Measurements from ENCODE around the gene CYP4B1. TPM values are rescaled to one million over a fixed set of nuclear protein-coding genes. Genes with fewer than 3 reads are reported as not detected.

Gene CYP4B1
- total RNA-seq (2022) (not detected in 2 replicates), Bru-seq, nascent RNA (percentile 16 among the genes with signal in this experiment), BruChase-seq, experiment 1, labeled RNA remaining after a 2-hour chase (percentile 11 among the genes with signal in this experiment), BruChase-seq, experiment 2, labeled RNA remaining after a 6-hour chase (percentile 10 among the genes with signal in this experiment)
- long read RNA-seq: 0 reads

DNA sequence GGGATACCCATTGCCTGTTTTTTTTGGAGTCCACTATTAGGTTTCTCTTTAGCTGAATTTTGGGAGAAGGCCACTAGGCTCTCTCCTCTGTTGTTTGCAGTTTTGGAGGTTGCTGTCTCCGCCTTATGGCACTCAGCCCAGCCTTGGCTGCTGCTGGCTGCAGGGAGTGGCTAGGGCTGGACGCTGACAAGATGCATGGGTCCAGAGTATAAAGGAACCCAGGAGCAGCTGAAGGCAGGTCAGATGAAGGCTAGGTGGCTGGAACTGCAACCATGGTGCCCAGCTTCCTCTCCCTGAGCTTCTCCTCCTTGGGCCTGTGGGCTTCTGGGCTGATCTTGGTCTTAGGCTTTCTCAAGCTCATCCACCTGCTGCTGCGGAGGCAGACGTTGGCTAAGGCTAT lies at the start of gene CYP4B1:
TSS of gene CYP4B1 (plus strand) at position 237 of the 400 bp plus-strand sequence. CDS start at position 273, 36 bp downstream.
- intact Hi-C loops (cut with micrococcal nuclease; ENCODE audit: unreplicated experiment): no loop called here
- Histone ChIP-seq H3K27me3 (replicated peaks; ENCODE audit: control insufficient read depth, insufficient read depth, low read length) (no peaks in the 10 kb centered on the region), H3K36me3 (ENCODE audit: control insufficient read depth, insufficient read depth, low read length) (no peaks in the 10 kb centered on the region), H3K9me3 (no peaks in the 10 kb centered on the region), H3K4me1 (no peaks in the 10 kb centered on the region), H3K4me3 (ENCODE audit: low read depth, low read length) (no peak within 1 kb of the TSS)
- H3K27me3 Mint-ChIP-seq (ENCODE audit: insufficient read depth, unreplicated experiment): peaks cover 2% of the 10 kb centered on the region
- no TSS peak for BruUV-seq (replicated peaks)
- DNase-seq: no peak
- peaks cover 9% of the 10 kb centered on the region for H3K9me3 Mint-ChIP-seq (ENCODE audit: unreplicated experiment)
- POLR2A ChIA-PET: no interaction called here
- H3K4me3 Mint-ChIP-seq (ENCODE audit: unreplicated experiment): no peak within 1 kb of the TSS
- CTCF ChIA-PET: no interaction called here
- TF ChIP-seq, protein P1, sequence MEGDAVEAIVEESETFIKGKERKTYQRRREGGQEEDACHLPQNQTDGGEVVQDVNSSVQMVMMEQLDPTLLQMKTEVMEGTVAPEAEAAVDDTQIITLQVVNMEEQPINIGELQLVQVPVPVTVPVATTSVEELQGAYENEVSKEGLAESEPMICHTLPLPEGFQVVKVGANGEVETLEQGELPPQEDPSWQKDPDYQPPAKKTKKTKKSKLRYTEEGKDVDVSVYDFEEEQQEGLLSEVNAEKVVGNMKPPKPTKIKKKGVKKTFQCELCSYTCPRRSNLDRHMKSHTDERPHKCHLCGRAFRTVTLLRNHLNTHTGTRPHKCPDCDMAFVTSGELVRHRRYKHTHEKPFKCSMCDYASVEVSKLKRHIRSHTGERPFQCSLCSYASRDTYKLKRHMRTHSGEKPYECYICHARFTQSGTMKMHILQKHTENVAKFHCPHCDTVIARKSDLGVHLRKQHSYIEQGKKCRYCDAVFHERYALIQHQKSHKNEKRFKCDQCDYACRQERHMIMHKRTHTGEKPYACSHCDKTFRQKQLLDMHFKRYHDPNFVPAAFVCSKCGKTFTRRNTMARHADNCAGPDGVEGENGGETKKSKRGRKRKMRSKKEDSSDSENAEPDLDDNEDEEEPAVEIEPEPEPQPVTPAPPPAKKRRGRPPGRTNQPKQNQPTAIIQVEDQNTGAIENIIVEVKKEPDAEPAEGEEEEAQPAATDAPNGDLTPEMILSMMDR (IDR thresholded peaks at IDR 0.05; ENCODE audit: insufficient read depth in 1 of 2, low read depth in 1 of 2, low read length in 1 of 2, severe bottlenecking in 1 of 2, unreplicated experiment in 1 of 2): no peak
- H3K4me1 Mint-ChIP-seq (ENCODE audit: low read depth, unreplicated experiment): no peaks in the 10 kb centered on the region
- no peak within 1 kb of the TSS for H3K27ac Mint-ChIP-seq (ENCODE audit: unreplicated experiment)
- no peaks in the 10 kb centered on the region for H3K36me3 Mint-ChIP-seq (ENCODE audit: insufficient read depth, unreplicated experiment)

DNA sequence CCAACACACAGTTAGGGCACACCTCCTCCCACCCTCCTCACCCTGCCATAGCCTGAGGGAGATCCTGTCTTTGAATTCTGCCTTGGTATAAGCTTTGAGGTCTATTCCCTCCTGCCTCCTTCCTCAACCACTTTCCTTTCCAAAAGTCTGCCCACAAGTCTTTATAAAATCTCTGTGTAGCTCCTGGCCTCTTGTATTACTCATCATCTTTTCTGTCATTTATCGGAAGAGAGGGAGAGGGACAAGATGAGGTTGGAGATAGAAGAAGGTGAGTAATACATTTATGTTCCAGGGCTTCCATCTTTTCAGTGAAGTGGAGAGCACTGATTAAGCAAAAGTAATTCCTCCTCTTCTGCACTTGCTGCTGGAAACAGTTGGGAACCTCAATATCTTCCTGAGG lies 49.4 kb upstream of the CYP4B1 start:
- POLR2A ChIA-PET: no interaction called here
- H3K36me3 ChIP-seq (ENCODE audit: control insufficient read depth, insufficient read depth, low read length): no peaks in the 10 kb centered on the region
- H3K9me3 ChIP-seq: no peaks in the 10 kb centered on the region
- H3K36me3 Mint-ChIP-seq (ENCODE audit: insufficient read depth, unreplicated experiment): no peaks in the 10 kb centered on the region
- BruUV-seq (replicated peaks): no TSS peak
- no peak overlapping the region for H3K4me3 Mint-ChIP-seq (ENCODE audit: unreplicated experiment)
- H3K4me3 ChIP-seq (ENCODE audit: low read depth, low read length): no peak overlapping the region
- intact Hi-C loops (cut with micrococcal nuclease; ENCODE audit: unreplicated experiment): loop anchor here (5.0 kb wide), 1 partner anchor 118 kb away; no protein-coding TSS in a partner anchor
- CTCF ChIA-PET: no interaction called here
- H3K27ac Mint-ChIP-seq (ENCODE audit: unreplicated experiment): no peak overlapping the region
- peaks cover 3% of the 10 kb centered on the region for H3K27me3 Mint-ChIP-seq (ENCODE audit: insufficient read depth, unreplicated experiment)
- H3K4me1 Mint-ChIP-seq (ENCODE audit: low read depth, unreplicated experiment): peaks cover 9% of the 10 kb centered on the region
- no peak for DNase-seq
- peaks cover 5% of the 10 kb centered on the region; the same call in 1 of the 2 replicates for H3K4me1 ChIP-seq
- TF ChIP-seq, protein P1 (IDR thresholded peaks at IDR 0.05; ENCODE audit: insufficient read depth in 1 of 2, low read depth in 1 of 2, low read length in 1 of 2, severe bottlenecking in 1 of 2, unreplicated experiment in 1 of 2): no peak
- no peaks in the 10 kb centered on the region for H3K27me3 ChIP-seq (replicated peaks; ENCODE audit: control insufficient read depth, insufficient read depth, low read length)
- H3K9me3 Mint-ChIP-seq (ENCODE audit: unreplicated experiment): no peaks in the 10 kb centered on the region

- BruUV-seq (replicated peaks): no TSS peak
- CTCF ChIA-PET: no interaction called here
- H3K4me1 ChIP-seq: peaks cover 8% of the 10 kb centered on the region; the same call in 1 of the 2 replicates
- TF ChIP-seq, protein P1 (IDR thresholded peaks at IDR 0.05; ENCODE audit: insufficient read depth in 1 of 2, low read depth in 1 of 2, low read length in 1 of 2, severe bottlenecking in 1 of 2, unreplicated experiment in 1 of 2): no peak
- Mint-ChIP-seq H3K36me3 (ENCODE audit: insufficient read depth, unreplicated experiment) (no peaks in the 10 kb centered on the region), H3K4me3 (ENCODE audit: unreplicated experiment) (no peak overlapping the region), H3K9me3 (ENCODE audit: unreplicated experiment) (no peaks in the 10 kb centered on the region), H3K27me3 (ENCODE audit: insufficient read depth, unreplicated experiment) (peaks cover 3% of the 10 kb centered on the region), H3K4me1 (ENCODE audit: low read depth, unreplicated experiment) (peaks cover 14% of the 10 kb centered on the region), H3K27ac (ENCODE audit: unreplicated experiment) (no peak overlapping the region)
- no peaks in the 10 kb centered on the region for H3K27me3 ChIP-seq (replicated peaks; ENCODE audit: control insufficient read depth, insufficient read depth, low read length)
- intact Hi-C loops (cut with micrococcal nuclease; ENCODE audit: unreplicated experiment): loop anchor here (5.0 kb wide), 1 partner anchor 117 kb away; no protein-coding TSS in a partner anchor
- H3K9me3 ChIP-seq: no peaks in the 10 kb centered on the region
- H3K36me3 ChIP-seq (ENCODE audit: control insufficient read depth, insufficient read depth, low read length): no peaks in the 10 kb centered on the region
- POLR2A ChIA-PET: no interaction called here
- DNase-seq: no peak
- no peak overlapping the region for H3K4me3 ChIP-seq (ENCODE audit: low read depth, low read length)
Measured at GRCh38 chr1:46749921-46750404, 48.9 kb upstream of the CYP4B1 start.
